ENCODE measurements around the gene SERPINA12. TPM values are rescaled to one million over a fixed set of nuclear protein-coding genes. Genes with fewer than 3 reads are reported as not detected.

SERPINA12 gene
- polyA plus RNA-seq, 1 donor (not counting 4 experiments of a cell fraction or from before 2014, with no cell fraction given): 0.26 TPM

GRCh38 chr14:94474581-94475031, 34.7 kb downstream of the SERPINA12 start:
- no peak overlapping the region for H3K4me2 ChIP-seq (ENCODE audit: control insufficient read depth, extremely low read depth, insufficient read depth, low read depth, low read length)
- DNase-seq (ENCODE audit: low read depth, low spot score): peak; percentile 17
- FAIRE-seq: no peak

GRCh38 chr14:94473666-94474410, 35.4 kb downstream of the SERPINA12 start:
- no peak overlapping the region for H3K4me2 ChIP-seq (ENCODE audit: control insufficient read depth, extremely low read depth, insufficient read depth, low read depth, low read length)
- no peaks in the 10 kb centered on the region for H3K36me3 ChIP-seq (ENCODE audit: control insufficient read depth in 2 of 2, extremely low read depth in 1 of 2, insufficient read depth in 2 of 2, low read length in 2 of 2)
- H3K9me1 ChIP-seq (ENCODE audit: control insufficient read depth, extremely low read depth, insufficient read depth, low read length): no peaks in the 10 kb centered on the region
- no peak for TF ChIP-seq EZH2 (IDR thresholded peaks at IDR 0.05; ENCODE audit: low read length)
- no peak for TF ChIP-seq CTCF (optimal IDR thresholded peaks at IDR 0.05 in 1 of 3, IDR thresholded peaks at IDR 0.05 in 1 of 3, conservative IDR thresholded peaks at IDR 0.05 in 1 of 3; ENCODE audit: extremely low read depth in 1 of 3, insufficient read depth in 2 of 3, low read length in 3 of 3)
- H3K4me1 ChIP-seq (ENCODE audit: control insufficient read depth, extremely low read depth, insufficient read depth, low read length): peaks cover 4% of the 10 kb centered on the region
- H3K27me3 ChIP-seq (ENCODE audit: control insufficient read depth, extremely low read depth, insufficient read depth, low read length): no peaks in the 10 kb centered on the region
- dilution Hi-C loops (cut with MboI; ENCODE audit: extremely low pct_ligation_motif_present, low sequenced_read_pairs): no loop called here
- peaks cover 2% of the 10 kb centered on the region for H3K9me3 ChIP-seq (ENCODE audit: control insufficient read depth, low read depth, low read length)
- no peak for FAIRE-seq
- no peak overlapping the region for H2AFZ ChIP-seq (ENCODE audit: control insufficient read depth, low read length)
- H3K9ac ChIP-seq (ENCODE audit: control insufficient read depth, extremely low read depth, insufficient read depth, low read length): no peak overlapping the region
- no peaks in the 10 kb centered on the region for H3K79me2 ChIP-seq (ENCODE audit: control insufficient read depth, insufficient read depth, low read length)
- no peak overlapping the region for H3K27ac ChIP-seq (ENCODE audit: control insufficient read depth, insufficient read depth, low read length)
- H3K4me3 ChIP-seq (ENCODE audit: control insufficient read depth in 2 of 3, extremely low read depth in 1 of 3, insufficient read depth in 2 of 3, low read depth in 1 of 3, low read length in 3 of 3): no peak overlapping the region
- no peaks in the 10 kb centered on the region for H4K20me1 ChIP-seq (ENCODE audit: control insufficient read depth, extremely low read depth, insufficient read depth, low read length)
- no peak for DNase-seq (ENCODE audit: low read depth, low spot score)

More at GRCh38 chr14:94474581-94475031, 34.7 kb downstream of the SERPINA12 start:
- no peaks in the 10 kb centered on the region for H3K27me3 ChIP-seq (ENCODE audit: control insufficient read depth, extremely low read depth, insufficient read depth, low read length)
- H2AFZ ChIP-seq (ENCODE audit: control insufficient read depth, low read length): no peak overlapping the region
- TF ChIP-seq EZH2 (IDR thresholded peaks at IDR 0.05; ENCODE audit: low read length): no peak
- H3K27ac ChIP-seq (ENCODE audit: control insufficient read depth, insufficient read depth, low read length): no peak overlapping the region
- H3K4me3 ChIP-seq (ENCODE audit: control insufficient read depth in 2 of 3, extremely low read depth in 1 of 3, insufficient read depth in 2 of 3, low read depth in 1 of 3, low read length in 3 of 3): no peak overlapping the region
- no peak overlapping the region for H3K9ac ChIP-seq (ENCODE audit: control insufficient read depth, extremely low read depth, insufficient read depth, low read length)
- H3K4me1 ChIP-seq (ENCODE audit: control insufficient read depth, extremely low read depth, insufficient read depth, low read length): peaks cover 4% of the 10 kb centered on the region
- H3K79me2 ChIP-seq (ENCODE audit: control insufficient read depth, insufficient read depth, low read length): no peaks in the 10 kb centered on the region
- H3K9me1 ChIP-seq (ENCODE audit: control insufficient read depth, extremely low read depth, insufficient read depth, low read length): no peaks in the 10 kb centered on the region
- no peaks in the 10 kb centered on the region for H4K20me1 ChIP-seq (ENCODE audit: control insufficient read depth, extremely low read depth, insufficient read depth, low read length)
- peaks cover 3% of the 10 kb centered on the region for H3K9me3 ChIP-seq (ENCODE audit: control insufficient read depth, low read depth, low read length)
- dilution Hi-C loops (cut with MboI; ENCODE audit: extremely low pct_ligation_motif_present, low sequenced_read_pairs): no loop called here
- no peaks in the 10 kb centered on the region for H3K36me3 ChIP-seq (ENCODE audit: control insufficient read depth in 2 of 2, extremely low read depth in 1 of 2, insufficient read depth in 2 of 2, low read length in 2 of 2)

Measured in keratinocyte (primary cell).